K562 (cell line): Measurements from ENCODE around the gene KPNA4. TPM values are rescaled to one million over a fixed set of nuclear protein-coding genes. Genes with fewer than 3 reads are reported as not detected.

ENCODE experiments used
- ATAC-seq: fragments of 200-7000 bp; cut with Tn5 transposase; 3 replicates; pipeline ENCODE4 v1.9.1; 2020; ENCODE audit warnings: moderate library complexity
- BruUV-seq: library from RNA; stranded (reverse); fragments of 400-500 nt; replicated peaks from 2 replicates; lab custom pipeline; 2021; lab: Mats Ljungman, UMichigan
- CTCF ChIA-PET: fragments of 300-600 bp; formaldehyde crosslinking; extraction: SDS; loops from one replicate; lab custom pipeline; 2021; ENCODE audit warnings: low intra/inter-chr PET ratio; lab: Yijun Ruan, JAX
- POLR2A ChIA-PET: fragments of 300-600, 350-650 bp; sonication (Branson Sonifier 250); formaldehyde crosslinking; extraction: SDS; loops from one replicate; lab custom pipeline; 2021; ENCODE audit warnings: antibody characterized with exemption, inconsistent platforms; lab: Yijun Ruan, JAX
- DNase-seq, 4 experiments: peaks; one replicate each; pipeline versions ENCODE4 v3.0.0 to v3.0.0-alpha.2; 2011 to 2018; ENCODE audit warnings: low spot score in 3 of 4, mixed read lengths in 3 of 4; ENCODE audit errors: extremely low read depth in 1 of 4
- FAIRE-seq: peaks from 2 replicates; lab custom pipeline; 2011; peaks lifted over from hg19 to GRCh38; lab: Jason Lieb, UNC
- H2AFZ ChIP-seq: 2 replicates; pipeline ENCODE4 v1.6.0; 2011; ENCODE audit warnings: low read depth, low read length, control low read depth, inconsistent platforms
- H3K27ac ChIP-seq: fragments of 200-600 bp; 3 replicates; pipeline ENCODE4 v1.8.0; 2011; ENCODE audit warnings: low read depth, mild to moderate bottlenecking, control low read depth, inconsistent platforms, low read length, moderate library complexity, mixed read lengths; ENCODE audit errors: extremely low read depth
- H3K27me3 ChIP-seq, 2 experiments: fragments of 300-600 bp in 1 of 2; 2 replicates in 1 of 2; 3 replicates in 1 of 2; pipeline versions ENCODE4 v1.6.0 to v1.8.0; 2011; ENCODE audit warnings: inconsistent platforms in 2 of 2, low read length in 2 of 2, mild to moderate bottlenecking in 1 of 2, mixed read lengths in 1 of 2, moderate library complexity in 1 of 2; ENCODE audit not compliant: control insufficient read depth in 2 of 2, insufficient read depth in 2 of 2
- H3K36me3 ChIP-seq: fragments of 300-600 bp; 3 replicates; pipeline ENCODE4 v1.8.0; 2011; ENCODE audit warnings: mild to moderate bottlenecking, low read length, inconsistent platforms; ENCODE audit not compliant: control insufficient read depth, insufficient read depth
- H3K4me1 ChIP-seq, 2 experiments: fragments of 200-600 bp in 1 of 2; replicated peaks in 1 of 2; 2 replicates in 1 of 2; 3 replicates in 1 of 2; pipeline versions ENCODE4 v1.5.1 to v1.8.0; 2011; ENCODE audit warnings: inconsistent platforms in 2 of 2, low read length in 2 of 2, mild to moderate bottlenecking in 1 of 2, mixed read lengths in 1 of 2, moderate library complexity in 1 of 2; ENCODE audit not compliant: control insufficient read depth in 2 of 2, insufficient read depth in 2 of 2
- H3K4me2 ChIP-seq: 2 replicates; pipeline ENCODE4 v1.6.1; 2011; ENCODE audit warnings: low read length, control low read depth, inconsistent platforms, mixed read lengths; ENCODE audit not compliant: insufficient read depth
- H3K4me3 ChIP-seq: fragments of 200-600 bp; sonication (generic), shearing (Covaris generic); 2 replicates; pipeline ENCODE4 v1.5.1; 2016; ENCODE audit warnings: control low read depth, inconsistent platforms
- H3K79me2 ChIP-seq: fragments of 200-600 bp; 3 replicates; pipeline ENCODE4 v1.8.0; 2011; ENCODE audit warnings: low read length, inconsistent platforms; ENCODE audit not compliant: control insufficient read depth, insufficient read depth
- H3K9ac ChIP-seq, 2 experiments: 2 replicates each; pipeline versions ENCODE4 v1.6.0 to v1.6.1; 2011; ENCODE audit warnings: low read depth in 2 of 2, low read length in 2 of 2, control low read depth in 1 of 2, inconsistent platforms in 1 of 2, mild to moderate bottlenecking in 1 of 2, mixed read lengths in 1 of 2; ENCODE audit not compliant: insufficient read depth in 1 of 2
- H3K9me1 ChIP-seq: one replicate; pipeline ENCODE4 v1.6.0; 2011; ENCODE audit warnings: inconsistent platforms, mild to moderate bottlenecking, low read length, moderate library complexity; ENCODE audit not compliant: control insufficient read depth, insufficient read depth
- H3K9me3 ChIP-seq: replicated peaks from 2 replicates; pipeline ENCODE4 v1.5.1; 2011; ENCODE audit warnings: low read depth, low read length, inconsistent platforms; ENCODE audit not compliant: control insufficient read depth, insufficient read depth
- H4K20me1 ChIP-seq: replicated peaks from 2 replicates; pipeline ENCODE4 v1.6.1; 2011; ENCODE audit warnings: low read length, inconsistent platforms, mixed read lengths; ENCODE audit not compliant: control insufficient read depth, insufficient read depth
- CBX2 ChIP-seq: fragments of 200-600 bp; sonication (generic); IDR thresholded peaks from one replicate; pipeline ENCODE4 v1.6.1; 2012; ENCODE audit warnings: mild to moderate bottlenecking, low read length, inconsistent platforms; ENCODE audit not compliant: insufficient read depth, poor library complexity, severe bottlenecking
- KAT8 ChIP-seq: fragments of 450-650 bp; IDR thresholded peaks from 2 replicates; pipeline ENCODE4 v1.6.1; 2016; ENCODE audit warnings: low read depth, mild to moderate bottlenecking
- NBN ChIP-seq: fragments of 450-650 bp; IDR thresholded peaks from 2 replicates; pipeline ENCODE4 v1.6.1; 2016; ENCODE audit warnings: low read depth, mild to moderate bottlenecking
- NFE2L1 ChIP-seq: fragments of 450-650 bp; IDR thresholded peaks from 2 replicates; pipeline ENCODE4 v1.6.1; 2016; ENCODE audit warnings: missing genetic modification characterization, low read depth, mild to moderate bottlenecking, missing compliant biosample characterization, moderate library complexity, borderline replicate concordance
- RFX1 ChIP-seq: fragments of 450-650 bp; IDR thresholded peaks from 2 replicates; pipeline ENCODE4 v1.6.1; 2016; ENCODE audit warnings: mild to moderate bottlenecking, moderate library complexity
- TAF1 ChIP-seq: IDR thresholded peaks from 2 replicates; pipeline ENCODE4 v1.6.1; 2011; ENCODE audit warnings: mild to moderate bottlenecking, low read length, moderate library complexity; ENCODE audit not compliant: insufficient read depth, control insufficient read depth, severe bottlenecking; ENCODE audit errors: extremely low read depth
- WGBS: fragments of 100-300 bp; shearing (Covaris generic); methylation state at CpG from one replicate; pipeline ENCODE4 v1.1.6; 2016; ENCODE audit warnings: low coverage, mixed read lengths; ENCODE audit not compliant: insufficient coverage; ENCODE audit errors: missing lambda C conversion rate; 5-methylcytosine and 5-hydroxymethylcytosine counted together
- in situ Hi-C: fragments of 300-500 bp; cut with MboI; formaldehyde crosslinking; loops from 4 replicates; pipeline ENCODE4 v1.15.0; 2018; ENCODE audit warnings: inconsistent platforms, mixed read lengths
- intact Hi-C: fragments of 100-400 bp; cut with micrococcal nuclease; formaldehyde crosslinking; loops from 2 replicates; pipeline ENCODE4 v1.14.2; 2022
- polyA plus RNA-seq, 8 experiments: library from polyadenylated mRNA; depleted of rRNA in 4 of 8; stranded (reverse) in 5 of 8; unstranded in 3 of 8; fragments of >200 nt; fragmentation: Nextera tagmentation in 2 of 8; fragmentation: Illumina TruSeq in 1 of 8; extraction: Ambion mirVana in 2 of 8; extraction: Trizol in 1 of 8; gene quantifications; 2 replicates each; pipeline versions ENCODE4 v1.2.1 to v1.2.3, GENCODE V29; 2011 to 2014; ENCODE audit warnings: inconsistent platforms in 1 of 8, missing spikeins in 1 of 8
- total RNA-seq, 7 experiments: library from RNA; depleted of rRNA in 6 of 7; stranded (reverse); fragments of >200 nt in 6 of 7; fragmentation: Illumina TruSeq in 2 of 7; extraction: Trizol in 2 of 7; gene quantifications; 2 replicates each; pipeline versions ENCODE4 v1.2.1 to v1.2.3, GENCODE V29; 2011 to 2021; ENCODE audit warnings: low replicate concordance in 1 of 7
- TF ChIP-seq, protein P1 (sequence below): fragments of 250-450 bp; sonication (Bioruptor Pico); IDR thresholded peaks from 2 replicates; pipeline ENCODE4 v1.4.0; 2020; ENCODE audit warnings: borderline replicate concordance
- TF ChIP-seq, protein P2 (sequence below): sonication (generic); formaldehyde crosslinking; IDR thresholded peaks from 2 replicates; pipeline ENCODE4 v1.8.0; 2022; ENCODE audit warnings: mild to moderate bottlenecking, missing genetic modification reagents, borderline replicate concordance
- TF ChIP-seq, protein P3 (sequence below): sonication (generic); formaldehyde crosslinking; IDR thresholded peaks from 2 replicates; pipeline ENCODE4 v1.8.0; 2023; ENCODE audit warnings: mild to moderate bottlenecking, missing genetic modification reagents
- TF ChIP-seq, protein P4 (sequence below): fragments of 250-450 bp; sonication (Bioruptor Pico); IDR thresholded peaks from 2 replicates; pipeline ENCODE4 v1.5.0; 2022; ENCODE audit warnings: mild to moderate bottlenecking

KPNA4 gene
- total and polyA plus RNA-seq, 9 of the 15 experiments (the other 6 are each of a cell fraction or from before 2014, with no cell fraction given) = 13.9 to 66.6 (median 34.5) TPM

DNA sequence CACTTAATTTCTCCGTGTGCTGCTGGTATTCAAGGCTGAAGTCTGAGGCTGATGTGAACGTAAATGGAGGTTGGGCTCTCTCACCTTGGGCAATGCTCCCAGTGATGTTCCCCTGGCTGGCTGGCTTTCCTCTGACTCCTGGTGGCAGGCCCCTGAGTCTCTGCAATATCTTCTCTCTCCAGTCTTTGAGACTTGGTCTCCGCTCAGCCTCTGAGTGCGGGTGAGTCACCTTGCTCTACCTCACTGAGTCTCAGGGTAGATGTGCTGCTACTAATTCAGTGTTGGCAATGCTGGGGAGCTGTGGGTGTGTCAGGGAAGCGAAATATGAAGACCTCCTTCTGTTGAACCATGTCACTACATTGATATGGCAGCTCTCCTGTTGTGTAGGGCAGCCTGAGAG, 84.4 kb downstream of the KPNA4 start:
- Histone ChIP-seq H3K4me2 (no peak overlapping the region), H3K79me2 (no peaks in the 10 kb centered on the region), H4K20me1 (no peaks in the 10 kb centered on the region), H3K9ac (no peak overlapping the region), H3K4me3 (no peak overlapping the region), H3K27ac (no peak overlapping the region), H3K36me3 (no peaks in the 10 kb centered on the region), H3K9me3 (no peaks in the 10 kb centered on the region), H3K4me1 (peaks cover 0 to 3% of the 10 kb centered on the region in 2 experiments; a peak in 1 of 5 replicates), H2AFZ (no peak overlapping the region), H3K9me1 (no peaks in the 10 kb centered on the region), H3K27me3 (peaks cover 0 to 5% of the 10 kb centered on the region in 2 experiments; a peak in 1 of 5 replicates)
- peak in 1 of 4 experiments; percentile 11 for DNase-seq
- 44% methylated on average over 5 of the region's 5 CpGs for WGBS
- FAIRE-seq = no peak
- no TSS peak for BruUV-seq
- in situ Hi-C loops (loop anchor here (10.0 kb wide), 2 partner anchors 326 to 446 kb away; no protein-coding TSS in a partner anchor), intact Hi-C loops (loop anchor here (10.0 kb wide), 1 partner anchor 446 kb away; no protein-coding TSS in a partner anchor)
- ATAC-seq = peak; percentile 60
- ChIA-PET POLR2A (interaction anchor here (0.6 kb wide), 1 partner anchor 64 kb away, joined by 3 read pairs; no protein-coding TSS in a partner anchor), CTCF (no interaction called here)
- TF ChIP-seq, protein P1, sequence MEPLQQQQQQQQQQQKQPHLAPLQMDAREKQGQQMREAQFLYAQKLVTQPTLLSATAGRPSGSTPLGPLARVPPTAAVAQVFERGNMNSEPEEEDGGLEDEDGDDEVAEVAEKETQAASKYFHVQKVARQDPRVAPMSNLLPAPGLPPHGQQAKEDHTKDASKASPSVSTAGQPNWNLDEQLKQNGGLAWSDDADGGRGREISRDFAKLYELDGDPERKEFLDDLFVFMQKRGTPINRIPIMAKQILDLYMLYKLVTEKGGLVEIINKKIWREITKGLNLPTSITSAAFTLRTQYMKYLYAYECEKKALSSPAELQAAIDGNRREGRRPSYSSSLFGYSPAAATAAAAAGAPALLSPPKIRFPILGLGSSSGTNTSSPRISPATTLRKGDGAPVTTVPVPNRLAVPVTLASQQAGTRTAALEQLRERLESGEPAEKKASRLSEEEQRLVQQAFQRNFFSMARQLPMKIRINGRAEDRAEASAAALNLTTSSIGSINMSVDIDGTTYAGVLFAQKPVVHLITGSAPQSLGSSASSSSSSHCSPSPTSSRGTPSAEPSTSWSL (CRISPR knock-in tag) = no peak
- TF ChIP-seq, protein P2, sequence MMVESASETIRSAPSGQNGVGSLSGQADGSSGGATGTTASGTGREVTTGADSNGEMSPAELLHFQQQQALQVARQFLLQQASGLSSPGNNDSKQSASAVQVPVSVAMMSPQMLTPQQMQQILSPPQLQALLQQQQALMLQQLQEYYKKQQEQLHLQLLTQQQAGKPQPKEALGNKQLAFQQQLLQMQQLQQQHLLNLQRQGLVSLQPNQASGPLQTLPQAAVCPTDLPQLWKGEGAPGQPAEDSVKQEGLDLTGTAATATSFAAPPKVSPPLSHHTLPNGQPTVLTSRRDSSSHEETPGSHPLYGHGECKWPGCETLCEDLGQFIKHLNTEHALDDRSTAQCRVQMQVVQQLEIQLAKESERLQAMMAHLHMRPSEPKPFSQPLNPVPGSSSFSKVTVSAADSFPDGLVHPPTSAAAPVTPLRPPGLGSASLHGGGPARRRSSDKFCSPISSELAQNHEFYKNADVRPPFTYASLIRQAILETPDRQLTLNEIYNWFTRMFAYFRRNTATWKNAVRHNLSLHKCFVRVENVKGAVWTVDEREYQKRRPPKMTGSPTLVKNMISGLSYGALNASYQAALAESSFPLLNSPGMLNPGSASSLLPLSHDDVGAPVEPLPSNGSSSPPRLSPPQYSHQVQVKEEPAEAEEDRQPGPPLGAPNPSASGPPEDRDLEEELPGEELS (CRISPR knock-in tag) = no peak
- TF ChIP-seq NFE2L1 (tag) (no peak), KAT8 (no peak), TAF1 (no peak), CBX2 (no peak), NBN (no peak), RFX1 (no peak)
- TF ChIP-seq, protein P3, sequence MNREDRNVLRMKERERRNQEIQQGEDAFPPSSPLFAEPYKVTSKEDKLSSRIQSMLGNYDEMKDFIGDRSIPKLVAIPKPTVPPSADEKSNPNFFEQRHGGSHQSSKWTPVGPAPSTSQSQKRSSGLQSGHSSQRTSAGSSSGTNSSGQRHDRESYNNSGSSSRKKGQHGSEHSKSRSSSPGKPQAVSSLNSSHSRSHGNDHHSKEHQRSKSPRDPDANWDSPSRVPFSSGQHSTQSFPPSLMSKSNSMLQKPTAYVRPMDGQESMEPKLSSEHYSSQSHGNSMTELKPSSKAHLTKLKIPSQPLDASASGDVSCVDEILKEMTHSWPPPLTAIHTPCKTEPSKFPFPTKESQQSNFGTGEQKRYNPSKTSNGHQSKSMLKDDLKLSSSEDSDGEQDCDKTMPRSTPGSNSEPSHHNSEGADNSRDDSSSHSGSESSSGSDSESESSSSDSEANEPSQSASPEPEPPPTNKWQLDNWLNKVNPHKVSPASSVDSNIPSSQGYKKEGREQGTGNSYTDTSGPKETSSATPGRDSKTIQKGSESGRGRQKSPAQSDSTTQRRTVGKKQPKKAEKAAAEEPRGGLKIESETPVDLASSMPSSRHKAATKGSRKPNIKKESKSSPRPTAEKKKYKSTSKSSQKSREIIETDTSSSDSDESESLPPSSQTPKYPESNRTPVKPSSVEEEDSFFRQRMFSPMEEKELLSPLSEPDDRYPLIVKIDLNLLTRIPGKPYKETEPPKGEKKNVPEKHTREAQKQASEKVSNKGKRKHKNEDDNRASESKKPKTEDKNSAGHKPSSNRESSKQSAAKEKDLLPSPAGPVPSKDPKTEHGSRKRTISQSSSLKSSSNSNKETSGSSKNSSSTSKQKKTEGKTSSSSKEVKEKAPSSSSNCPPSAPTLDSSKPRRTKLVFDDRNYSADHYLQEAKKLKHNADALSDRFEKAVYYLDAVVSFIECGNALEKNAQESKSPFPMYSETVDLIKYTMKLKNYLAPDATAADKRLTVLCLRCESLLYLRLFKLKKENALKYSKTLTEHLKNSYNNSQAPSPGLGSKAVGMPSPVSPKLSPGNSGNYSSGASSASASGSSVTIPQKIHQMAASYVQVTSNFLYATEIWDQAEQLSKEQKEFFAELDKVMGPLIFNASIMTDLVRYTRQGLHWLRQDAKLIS (CRISPR knock-in tag) = no peak
- TF ChIP-seq, protein P4, sequence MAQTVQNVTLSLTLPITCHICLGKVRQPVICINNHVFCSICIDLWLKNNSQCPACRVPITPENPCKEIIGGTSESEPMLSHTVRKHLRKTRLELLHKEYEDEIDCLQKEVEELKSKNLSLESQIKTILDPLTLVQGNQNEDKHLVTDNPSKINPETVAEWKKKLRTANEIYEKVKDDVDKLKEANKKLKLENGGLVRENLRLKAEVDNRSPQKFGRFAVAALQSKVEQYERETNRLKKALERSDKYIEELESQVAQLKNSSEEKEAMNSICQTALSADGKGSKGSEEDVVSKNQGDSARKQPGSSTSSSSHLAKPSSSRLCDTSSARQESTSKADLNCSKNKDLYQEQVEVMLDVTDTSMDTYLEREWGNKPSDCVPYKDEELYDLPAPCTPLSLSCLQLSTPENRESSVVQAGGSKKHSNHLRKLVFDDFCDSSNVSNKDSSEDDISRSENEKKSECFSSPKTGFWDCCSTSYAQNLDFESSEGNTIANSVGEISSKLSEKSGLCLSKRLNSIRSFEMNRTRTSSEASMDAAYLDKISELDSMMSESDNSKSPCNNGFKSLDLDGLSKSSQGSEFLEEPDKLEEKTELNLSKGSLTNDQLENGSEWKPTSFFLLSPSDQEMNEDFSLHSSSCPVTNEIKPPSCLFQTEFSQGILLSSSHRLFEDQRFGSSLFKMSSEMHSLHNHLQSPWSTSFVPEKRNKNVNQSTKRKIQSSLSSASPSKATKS = no peak
